Measurements from ENCODE around the gene ARHGEF1. TPM values are rescaled to one million over a fixed set of nuclear protein-coding genes. Genes with fewer than 3 reads are reported as not detected.

ARHGEF1 gene
- total and polyA plus RNA-seq, 9 donors: 17.2 to 54.5 (median 47.3) TPM

DNA sequence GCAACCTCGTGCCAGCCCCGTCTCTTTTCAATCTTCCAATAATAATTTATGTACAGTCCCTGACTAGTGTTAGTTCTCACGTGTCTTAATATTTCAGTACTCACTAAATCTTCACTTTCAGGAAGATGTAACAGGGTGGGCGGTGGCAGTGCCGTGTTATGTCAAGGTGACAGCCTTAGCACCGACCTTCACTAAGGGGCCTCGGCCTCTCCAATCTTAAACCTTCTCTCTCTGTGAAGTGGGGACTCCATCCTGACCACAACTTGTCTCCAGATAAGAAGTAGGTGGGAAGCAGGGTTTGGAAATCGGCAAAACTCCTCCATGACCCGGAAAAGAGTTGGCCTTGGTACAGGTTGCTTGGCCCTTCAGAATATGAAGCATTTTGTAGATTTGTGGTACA lies 21.1 kb upstream of the ARHGEF1 start:
- Histone ChIP-seq H3K27me3 (ENCODE audit: control insufficient read depth, insufficient read depth, low read length) (no peaks in the 10 kb centered on the region), H3K9me3 (replicated peaks; ENCODE audit: control insufficient read depth, low read depth, low read length) (no peaks in the 10 kb centered on the region), H3K4me3 (ENCODE audit: low read length) (no peak overlapping the region), H3K27ac (ENCODE audit: low read length) (no peak overlapping the region), H3K4me1 (ENCODE audit: control insufficient read depth, insufficient read depth, low read length) (peaks cover 25% of the 10 kb centered on the region), H3K36me3 (ENCODE audit: control insufficient read depth, insufficient read depth, low read length) (peaks cover 54% of the 10 kb centered on the region)
- no peak for DNase-seq
- 78% methylated on average over 2 of the region's 9 CpGs for WGBS (ENCODE audit: insufficient coverage)

DNA sequence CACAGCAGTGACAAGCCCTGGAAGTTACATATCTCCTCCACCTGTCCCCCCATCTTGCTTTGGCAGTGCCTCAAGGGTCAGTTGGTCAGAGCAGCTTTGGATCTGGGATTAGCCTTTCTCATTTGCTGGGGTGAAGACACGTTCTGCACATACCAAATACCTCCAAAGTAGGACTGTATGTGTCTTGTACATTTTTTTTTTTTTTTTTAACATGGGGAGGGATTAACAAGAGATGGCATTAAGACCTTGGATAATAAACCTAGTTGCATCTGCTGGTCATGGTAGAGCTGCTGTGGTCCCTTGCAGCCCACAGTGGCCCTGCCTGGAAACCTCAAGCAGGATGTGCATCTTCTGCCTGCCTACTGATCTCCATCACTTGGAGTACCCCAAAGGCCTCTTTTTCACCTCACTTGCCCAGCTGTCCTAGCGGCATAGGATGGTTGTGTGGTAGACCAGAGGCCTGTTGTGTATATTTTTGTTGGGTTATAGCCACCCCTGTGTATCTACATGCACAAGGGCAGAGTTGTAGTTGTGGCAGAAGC lies 20.5 kb upstream of the ARHGEF1 start:
- Histone ChIP-seq H3K9me3 (replicated peaks; ENCODE audit: control insufficient read depth, low read depth, low read length) (no peaks in the 10 kb centered on the region), H3K27me3 (ENCODE audit: control insufficient read depth, insufficient read depth, low read length) (no peaks in the 10 kb centered on the region), H3K4me3 (ENCODE audit: low read length) (no peak overlapping the region), H3K27ac (ENCODE audit: low read length) (no peak overlapping the region), H3K4me1 (ENCODE audit: control insufficient read depth, insufficient read depth, low read length) (peaks cover 25% of the 10 kb centered on the region), H3K36me3 (ENCODE audit: control insufficient read depth, insufficient read depth, low read length) (peaks cover 59% of the 10 kb centered on the region)
- no peak for DNase-seq
- no CpG with 5 or more reads among the region's 2 CpGs for WGBS (ENCODE audit: insufficient coverage)

DNA sequence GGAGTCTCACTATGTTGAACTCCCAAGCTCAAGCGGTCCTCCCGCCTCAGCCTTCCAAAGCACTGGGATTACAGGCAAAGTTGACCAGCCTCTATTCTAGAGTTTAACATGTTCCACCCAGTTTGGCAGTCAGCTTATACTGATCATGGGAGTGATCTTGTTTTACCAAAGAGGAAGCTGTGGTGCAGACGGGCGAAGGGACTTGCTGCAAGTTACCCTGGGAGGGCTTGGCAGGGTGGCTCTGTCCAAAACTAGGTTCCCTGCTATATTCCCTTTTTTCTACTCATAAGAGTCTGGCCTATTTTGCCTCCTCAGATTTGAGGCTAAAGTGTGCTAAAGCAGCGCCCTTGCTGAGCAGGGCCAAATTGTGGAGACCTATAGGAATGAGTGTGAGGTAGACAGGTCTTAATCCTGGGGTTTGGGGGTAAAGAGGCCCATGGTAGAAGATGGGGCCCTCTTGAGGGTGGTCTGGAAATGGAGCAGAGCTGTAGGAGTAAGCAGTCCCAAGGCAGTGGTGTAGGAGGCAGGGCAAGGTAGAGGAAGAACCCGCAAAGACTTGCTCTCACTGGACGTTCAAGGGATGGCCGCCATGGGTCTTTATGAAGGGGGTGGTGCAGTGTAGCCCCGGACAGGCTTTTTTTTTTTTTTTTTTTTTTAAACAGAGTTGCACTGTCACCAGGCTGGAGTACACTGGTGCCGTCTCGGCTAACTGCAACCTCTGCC lies 19.6 kb upstream of the ARHGEF1 start:
- H3K4me3 ChIP-seq (ENCODE audit: low read length): no peak overlapping the region
- DNase-seq: no peak
- H3K27me3 ChIP-seq (ENCODE audit: control insufficient read depth, insufficient read depth, low read length): no peaks in the 10 kb centered on the region
- H3K9me3 ChIP-seq (replicated peaks; ENCODE audit: control insufficient read depth, low read depth, low read length): no peaks in the 10 kb centered on the region
- peaks cover 66% of the 10 kb centered on the region for H3K36me3 ChIP-seq (ENCODE audit: control insufficient read depth, insufficient read depth, low read length)
- WGBS (ENCODE audit: insufficient coverage): 86% methylated on average over 5 of the region's 11 CpGs
- peaks cover 25% of the 10 kb centered on the region for H3K4me1 ChIP-seq (ENCODE audit: control insufficient read depth, insufficient read depth, low read length)
- H3K27ac ChIP-seq (ENCODE audit: low read length): no peak overlapping the region

DNA sequence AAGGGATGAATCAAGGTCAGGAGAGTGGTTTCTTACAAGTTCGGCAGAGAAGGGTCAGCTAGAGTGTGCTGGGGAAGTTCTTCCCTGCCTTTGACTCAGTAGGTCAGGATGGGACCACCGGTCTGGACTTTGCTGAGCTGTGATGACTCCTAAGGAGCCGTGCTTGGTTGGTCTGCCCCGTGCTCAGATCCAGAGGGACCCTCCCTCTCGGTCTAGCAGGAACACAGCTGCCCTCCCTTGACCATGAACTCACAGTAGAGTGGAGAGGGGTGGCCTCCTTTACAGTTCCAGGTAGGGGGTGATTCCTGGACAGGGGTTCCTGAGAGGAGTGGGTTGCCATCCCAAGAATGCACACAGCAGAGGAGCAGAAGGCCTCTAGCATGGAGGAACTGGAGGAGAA lies 18.6 kb upstream of the ARHGEF1 start:
- Histone ChIP-seq H3K4me1 (ENCODE audit: control insufficient read depth, insufficient read depth, low read length) (peaks cover 22% of the 10 kb centered on the region), H3K9me3 (replicated peaks; ENCODE audit: control insufficient read depth, low read depth, low read length) (no peaks in the 10 kb centered on the region), H3K27ac (ENCODE audit: low read length) (no peak overlapping the region), H3K4me3 (ENCODE audit: low read length) (no peak overlapping the region), H3K36me3 (ENCODE audit: control insufficient read depth, insufficient read depth, low read length) (peaks cover 76% of the 10 kb centered on the region), H3K27me3 (ENCODE audit: control insufficient read depth, insufficient read depth, low read length) (no peaks in the 10 kb centered on the region)
- DNase-seq: no peak
- 92% methylated on average over 4 of the region's 5 CpGs for WGBS (ENCODE audit: insufficient coverage)

DNA sequence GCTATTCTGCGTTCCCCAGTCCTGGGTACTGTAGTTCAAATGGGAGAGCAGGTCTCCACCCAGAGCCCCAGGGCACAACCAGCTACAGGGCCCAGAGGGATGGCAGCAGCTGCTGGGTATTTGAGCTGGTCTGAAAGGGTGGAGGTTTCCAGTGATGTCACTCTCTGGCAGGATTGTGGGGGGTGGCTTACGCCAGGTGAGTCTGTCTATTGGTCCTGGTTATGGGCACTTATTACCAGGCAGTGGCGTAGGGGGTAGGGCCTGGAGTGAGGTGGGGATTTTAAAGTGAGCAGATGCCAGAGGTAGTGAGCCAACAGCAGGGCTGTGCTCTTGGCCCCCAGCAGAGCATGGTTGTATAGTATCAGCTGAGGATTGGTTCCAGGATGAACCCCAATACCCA lies 16.7 kb upstream of the ARHGEF1 start:
- Histone ChIP-seq H3K27ac (ENCODE audit: low read length) (no peak overlapping the region), H3K9me3 (replicated peaks; ENCODE audit: control insufficient read depth, low read depth, low read length) (no peaks in the 10 kb centered on the region), H3K4me1 (ENCODE audit: control insufficient read depth, insufficient read depth, low read length) (peaks cover 15% of the 10 kb centered on the region), H3K27me3 (ENCODE audit: control insufficient read depth, insufficient read depth, low read length) (no peaks in the 10 kb centered on the region), H3K36me3 (ENCODE audit: control insufficient read depth, insufficient read depth, low read length) (peaks cover 88% of the 10 kb centered on the region), H3K4me3 (ENCODE audit: low read length) (no peak overlapping the region)
- DNase-seq: no peak
- WGBS (ENCODE audit: insufficient coverage): 85% methylated on average over 3 of the region's 3 CpGs

DNA sequence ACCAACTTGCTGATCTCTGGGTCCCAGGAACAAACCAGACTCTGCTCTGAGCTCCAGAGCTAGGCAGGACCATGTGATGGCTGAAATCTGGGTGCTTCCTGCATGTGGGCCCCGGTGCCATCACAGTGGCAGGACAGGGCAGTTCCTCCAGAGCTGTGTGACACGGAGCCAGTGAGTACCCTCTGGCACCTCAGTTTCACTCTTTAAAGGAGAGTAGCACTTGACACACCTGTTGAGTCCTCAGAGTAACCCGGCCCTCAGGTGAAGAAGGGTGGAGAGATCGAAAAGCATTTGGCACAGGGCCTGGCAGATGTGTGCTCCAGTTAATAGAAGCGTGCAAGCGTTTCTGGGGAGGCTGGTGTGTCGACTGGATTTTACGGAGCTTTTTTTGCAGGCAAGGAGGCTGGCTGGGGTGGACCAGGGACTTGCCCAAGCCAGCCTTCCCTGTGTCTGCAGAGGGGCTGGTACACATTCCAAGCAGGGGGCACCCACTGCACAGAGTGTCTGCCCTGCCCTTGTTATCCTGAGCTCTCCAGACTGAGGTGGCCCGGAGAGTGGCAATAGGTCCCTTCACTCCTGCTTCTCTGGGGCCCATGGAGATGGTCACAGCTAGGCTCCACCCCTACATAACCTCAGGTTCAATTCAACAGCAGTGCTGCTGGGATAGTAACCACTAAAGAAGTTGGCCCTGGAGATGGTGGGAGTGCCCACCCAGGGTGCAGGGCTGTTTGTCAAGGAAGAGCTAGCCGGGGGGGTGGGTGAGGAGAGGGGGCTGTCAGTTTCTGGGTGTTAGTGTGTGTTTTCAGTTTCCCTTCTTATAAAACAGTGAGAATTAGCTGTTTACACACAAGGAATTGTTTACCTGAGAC lies 14.6 kb upstream of the ARHGEF1 start:
- WGBS (ENCODE audit: insufficient coverage): 73% methylated on average over 8 of the region's 10 CpGs
- H3K36me3 ChIP-seq (ENCODE audit: control insufficient read depth, insufficient read depth, low read length): peaks cover 75% of the 10 kb centered on the region
- H3K27me3 ChIP-seq (ENCODE audit: control insufficient read depth, insufficient read depth, low read length): no peaks in the 10 kb centered on the region
- no peaks in the 10 kb centered on the region for H3K9me3 ChIP-seq (replicated peaks; ENCODE audit: control insufficient read depth, low read depth, low read length)
- H3K4me1 ChIP-seq (ENCODE audit: control insufficient read depth, insufficient read depth, low read length): peaks cover 8% of the 10 kb centered on the region
- no peak overlapping the region for H3K27ac ChIP-seq (ENCODE audit: low read length)
- no peak for DNase-seq
- no peak overlapping the region for H3K4me3 ChIP-seq (ENCODE audit: low read length)

DNA sequence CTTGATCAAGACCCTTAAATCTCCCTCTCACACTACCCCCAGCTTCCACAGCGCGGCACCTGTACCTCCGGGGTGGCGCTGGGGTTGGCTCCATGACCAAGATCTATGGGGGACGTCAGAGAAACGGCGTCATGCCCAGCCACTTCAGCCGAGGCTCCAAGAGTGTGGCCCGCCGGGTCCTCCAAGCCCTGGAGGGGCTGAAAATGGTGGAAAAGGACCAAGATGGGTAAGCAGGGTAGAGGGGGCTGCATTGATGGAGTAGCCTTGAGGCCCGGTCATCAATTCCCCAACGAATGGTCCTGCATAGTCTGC lies 14.0 kb upstream of the ARHGEF1 start:
- no peak overlapping the region for H3K4me3 ChIP-seq (ENCODE audit: low read length)
- no peak overlapping the region for H3K27ac ChIP-seq (ENCODE audit: low read length)
- H3K36me3 ChIP-seq (ENCODE audit: control insufficient read depth, insufficient read depth, low read length): peaks cover 70% of the 10 kb centered on the region
- H3K4me1 ChIP-seq (ENCODE audit: control insufficient read depth, insufficient read depth, low read length): peaks cover 8% of the 10 kb centered on the region
- no peaks in the 10 kb centered on the region for H3K27me3 ChIP-seq (ENCODE audit: control insufficient read depth, insufficient read depth, low read length)
- 87% methylated on average over 8 of the region's 12 CpGs for WGBS (ENCODE audit: insufficient coverage)
- DNase-seq: no peak
- H3K9me3 ChIP-seq (replicated peaks; ENCODE audit: control insufficient read depth, low read depth, low read length): no peaks in the 10 kb centered on the region

DNA sequence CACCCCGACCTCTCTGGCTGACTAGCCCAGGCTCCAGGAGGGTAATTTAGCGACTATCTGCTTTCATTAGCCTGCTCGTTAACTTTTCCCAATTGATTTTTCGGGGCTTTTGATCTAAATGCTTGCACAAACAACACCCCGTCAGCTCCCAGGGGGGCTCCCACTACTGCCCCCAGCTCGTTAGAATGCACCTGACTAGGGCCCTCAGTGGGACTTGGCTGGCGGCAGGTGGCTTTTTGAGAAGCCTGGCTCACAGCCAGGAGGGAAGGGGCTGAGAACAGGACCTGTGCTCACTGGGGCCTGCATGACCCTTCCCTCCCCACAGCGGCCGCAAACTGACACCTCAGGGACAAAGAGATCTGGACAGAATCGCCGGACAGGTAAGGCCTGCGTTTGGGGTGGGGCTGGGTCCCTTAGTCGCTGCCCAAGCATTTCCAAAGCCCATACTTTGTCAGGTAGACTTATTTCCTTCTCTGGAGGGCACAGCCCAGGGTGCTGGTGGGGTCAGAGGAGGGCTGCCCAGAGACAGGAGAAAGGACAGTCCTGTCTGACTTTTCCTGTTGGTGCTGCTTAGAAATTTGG lies 13.5 kb upstream of the ARHGEF1 start:
- Histone ChIP-seq H3K4me1 (ENCODE audit: control insufficient read depth, insufficient read depth, low read length) (peaks cover 8% of the 10 kb centered on the region), H3K4me3 (ENCODE audit: low read length) (no peak overlapping the region), H3K9me3 (replicated peaks; ENCODE audit: control insufficient read depth, low read depth, low read length) (no peaks in the 10 kb centered on the region), H3K27ac (ENCODE audit: low read length) (no peak overlapping the region), H3K36me3 (ENCODE audit: control insufficient read depth, insufficient read depth, low read length) (peaks cover 65% of the 10 kb centered on the region), H3K27me3 (ENCODE audit: control insufficient read depth, insufficient read depth, low read length) (no peaks in the 10 kb centered on the region)
- 63% methylated on average over 10 of the region's 13 CpGs for WGBS (ENCODE audit: insufficient coverage)
- no peak for DNase-seq

DNA sequence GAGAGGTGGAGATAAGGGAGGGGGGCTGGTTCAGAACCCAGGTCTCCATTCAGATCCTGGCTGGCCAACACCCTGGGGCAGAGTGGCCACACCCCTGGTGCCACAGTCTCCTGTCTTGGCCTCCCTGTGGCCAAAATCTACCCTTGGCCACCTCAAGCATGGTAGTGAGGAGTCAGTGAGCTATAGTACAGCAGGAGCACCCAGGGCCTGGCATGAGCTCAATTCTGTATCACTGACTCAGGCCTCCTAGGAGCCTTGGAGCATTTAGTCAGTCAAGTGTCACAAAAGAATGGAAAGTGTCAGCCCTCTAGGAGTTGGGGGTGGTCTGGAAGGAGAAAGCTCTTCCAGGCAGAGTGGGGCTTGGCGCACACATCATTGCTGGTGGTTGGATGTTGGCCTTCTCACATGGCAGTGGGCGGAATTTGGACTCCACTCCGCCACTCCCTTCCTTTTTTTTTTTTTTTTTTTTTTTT lies 12.5 kb upstream of the ARHGEF1 start:
- no peak for DNase-seq

More for the DNA sequence above, 12.5 kb upstream of the ARHGEF1 start:
- peaks cover 8% of the 10 kb centered on the region for H3K4me1 ChIP-seq (ENCODE audit: control insufficient read depth, insufficient read depth, low read length)
- no peaks in the 10 kb centered on the region for H3K9me3 ChIP-seq (replicated peaks; ENCODE audit: control insufficient read depth, low read depth, low read length)
- no peak overlapping the region for H3K4me3 ChIP-seq (ENCODE audit: low read length)
- H3K27ac ChIP-seq (ENCODE audit: low read length): no peak overlapping the region
- peaks cover 55% of the 10 kb centered on the region for H3K36me3 ChIP-seq (ENCODE audit: control insufficient read depth, insufficient read depth, low read length)
- H3K27me3 ChIP-seq (ENCODE audit: control insufficient read depth, insufficient read depth, low read length): no peaks in the 10 kb centered on the region
- no CpG with 5 or more reads among the region's 3 CpGs for WGBS (ENCODE audit: insufficient coverage)

Measured in muscle of leg (tissue), 11 donors.